ENCODE data around the gene OR5B3. TPM values are rescaled to one million over a fixed set of nuclear protein-coding genes. Genes with fewer than 3 reads are reported as not detected.
"Not testable (repeated sequence)": the region's sequence is repeated elsewhere in the genome, so short reads cannot be mapped to it uniquely, and the experiment has no call there.

The OR5B3 gene
- total RNA-seq, 1 donor from 2014 or later = not detected

GRCh38 chr11:58438486-58438885 lies 31.8 kb upstream of the OR5B3 start:
- Mint-ChIP-seq H3K27ac (ENCODE audit: unreplicated experiment) (no peak overlapping the region), H3K27me3 (ENCODE audit: low read depth) (peaks cover 17% of the 10 kb centered on the region), H3K4me1 (ENCODE audit: low read depth) (no peaks in the 10 kb centered on the region), H3K9me3 (ENCODE audit: low read depth) (peaks cover 14% of the 10 kb centered on the region), H3K36me3 (ENCODE audit: low read depth) (no peaks in the 10 kb centered on the region), H3K4me3 (ENCODE audit: unreplicated experiment) (no peak overlapping the region)
- DNase-seq (ENCODE audit: low spot score) = no peak
- TF ChIP-seq CTCF (IDR thresholded peaks at IDR 0.05) = no peak

GRCh38 chr11:58434217-58434616 lies 27.5 kb upstream of the OR5B3 start:
- no peak overlapping the region for H3K4me3 Mint-ChIP-seq (ENCODE audit: unreplicated experiment)
- no peak for TF ChIP-seq CTCF (IDR thresholded peaks at IDR 0.05)
- DNase-seq (ENCODE audit: low spot score) = no peak
- peaks cover 14% of the 10 kb centered on the region for H3K27me3 Mint-ChIP-seq (ENCODE audit: low read depth)
- no peak overlapping the region for H3K27ac Mint-ChIP-seq (ENCODE audit: unreplicated experiment)
- no peaks in the 10 kb centered on the region for H3K4me1 Mint-ChIP-seq (ENCODE audit: low read depth)
- peaks cover 16% of the 10 kb centered on the region for H3K9me3 Mint-ChIP-seq (ENCODE audit: low read depth)
- H3K36me3 Mint-ChIP-seq (ENCODE audit: low read depth) = no peaks in the 10 kb centered on the region

GRCh38 chr11:58433638-58434203 lies 27.0 kb upstream of the OR5B3 start:
- Mint-ChIP-seq H3K27me3 (ENCODE audit: low read depth) (peaks cover 17% of the 10 kb centered on the region), H3K36me3 (ENCODE audit: low read depth) (peaks cover 2% of the 10 kb centered on the region), H3K4me1 (ENCODE audit: low read depth) (no peaks in the 10 kb centered on the region), H3K4me3 (ENCODE audit: unreplicated experiment) (no peak overlapping the region), H3K27ac (ENCODE audit: unreplicated experiment) (no peak overlapping the region), H3K9me3 (ENCODE audit: low read depth) (peaks cover 19% of the 10 kb centered on the region)
- TF ChIP-seq CTCF (IDR thresholded peaks at IDR 0.05) = no peak
- no peak for DNase-seq (ENCODE audit: low spot score)

GRCh38 chr11:58429273-58429672 lies 22.6 kb upstream of the OR5B3 start:
- DNase-seq (ENCODE audit: low spot score) = no peak
- no peak overlapping the region for H3K27ac Mint-ChIP-seq (ENCODE audit: unreplicated experiment)
- no peak overlapping the region for H3K4me3 Mint-ChIP-seq (ENCODE audit: unreplicated experiment)
- no peaks in the 10 kb centered on the region for H3K4me1 Mint-ChIP-seq (ENCODE audit: low read depth)
- no peak for TF ChIP-seq CTCF (IDR thresholded peaks at IDR 0.05)
- H3K27me3 Mint-ChIP-seq (ENCODE audit: low read depth) = peaks cover 37% of the 10 kb centered on the region
- H3K36me3 Mint-ChIP-seq (ENCODE audit: low read depth) = peaks cover 2% of the 10 kb centered on the region
- peaks cover 11% of the 10 kb centered on the region for H3K9me3 Mint-ChIP-seq (ENCODE audit: low read depth)

- no peak for TF ChIP-seq CTCF (IDR thresholded peaks at IDR 0.05)
- peaks cover 2% of the 10 kb centered on the region for H3K36me3 Mint-ChIP-seq (ENCODE audit: low read depth)
- no peaks in the 10 kb centered on the region for H3K4me1 Mint-ChIP-seq (ENCODE audit: low read depth)
- no peak for DNase-seq (ENCODE audit: low spot score)
- H3K4me3 Mint-ChIP-seq (ENCODE audit: unreplicated experiment) = no peak within 1 kb of the TSS
- peaks cover 11% of the 10 kb centered on the region for H3K9me3 Mint-ChIP-seq (ENCODE audit: low read depth)
- H3K27me3 Mint-ChIP-seq (ENCODE audit: low read depth) = peaks cover 41% of the 10 kb centered on the region
- H3K27ac Mint-ChIP-seq (ENCODE audit: unreplicated experiment) = no peak within 1 kb of the TSS
Observed at GRCh38 chr11:58428021-58428420, 21.3 kb upstream of the OR5B3 start, which contains the start of gene OR5B2. TSS of gene OR5B2 (minus strand) at chr11:58428121. CDS start at chr11:58423261, 4,860 bp downstream.

- not testable (repeated sequence) for H3K27me3 Mint-ChIP-seq (ENCODE audit: low read depth); H3K36me3 Mint-ChIP-seq (ENCODE audit: low read depth); DNase-seq (ENCODE audit: low spot score); H3K4me3 Mint-ChIP-seq (ENCODE audit: unreplicated experiment); H3K27ac Mint-ChIP-seq (ENCODE audit: unreplicated experiment)
- Mint-ChIP-seq H3K9me3 (ENCODE audit: low read depth) (peaks cover 17% of the 10 kb centered on the region), H3K4me1 (ENCODE audit: low read depth) (peaks cover 18% of the 10 kb centered on the region)
Observed at GRCh38 chr11:58399622-58400021, 7.1 kb downstream of the OR5B3 start.

All from chondrocyte (in vitro differentiated cells).